Psoas muscle (tissue), 8 donors: Measurements from ENCODE around the gene KIAA0319L. TPM values are rescaled to one million over a fixed set of nuclear protein-coding genes. Genes with fewer than 3 reads are reported as not detected.

Source experiments
- ATAC-seq, 4 donors: fragments of 200-7000 bp; cut with Tn5 transposase; one replicate each; pipeline ENCODE4 v1.9.1; 2020; ENCODE audit warnings: moderate library complexity in 3 of 4, mild to moderate bottlenecking in 2 of 4
- DNase-seq, 2 donors: peaks; one replicate each; pipeline ENCODE4 v3.0.0-alpha.2; 2020
- H3K27ac ChIP-seq: fragments of 200-600 bp; one replicate; pipeline ENCODE4 v1.8.0; 2022
- H3K27me3 ChIP-seq, 3 donors: fragments of 200-600 bp in 1 of 3; one replicate each; pipeline versions ENCODE4 v1.6.1 to v1.8.0; 2013 to 2022; ENCODE audit warnings: low read length in 2 of 3, mild to moderate bottlenecking in 2 of 3, moderate library complexity in 1 of 3; ENCODE audit not compliant: insufficient read depth in 3 of 3
- H3K36me3 ChIP-seq, 2 donors: fragments of 200-600 bp in 1 of 2; one replicate each; pipeline versions ENCODE4 v1.6.1 to v1.8.0; 2013 to 2022; ENCODE audit warnings: low read depth in 1 of 2, mild to moderate bottlenecking in 1 of 2, moderate library complexity in 1 of 2; ENCODE audit not compliant: insufficient read depth in 1 of 2
- H3K4me1 ChIP-seq: fragments of 200-600 bp; one replicate; pipeline ENCODE4 v1.8.0; 2022
- H3K4me3 ChIP-seq: fragments of 200-600 bp; one replicate; pipeline ENCODE4 v1.8.0; 2022; ENCODE audit warnings: mild to moderate bottlenecking
- H3K9me3 ChIP-seq: fragments of 200-600 bp; one replicate; pipeline ENCODE4 v1.8.0; 2022
- CTCF ChIP-seq: fragments of 200-600 bp; IDR thresholded peaks from one replicate; pipeline ENCODE4 v1.8.0; 2022; ENCODE audit warnings: antibody characterized with exemption
- WGBS, 3 donors: extraction: QIAGEN DNeasy Blood & Tissue Kit; methylation state at CpG; one replicate each; pipeline versions ENCODE4 v1.1.6 to v1.1.7; 2013; 5-methylcytosine and 5-hydroxymethylcytosine counted together
- intact Hi-C, 2 donors: fragments of 100-400 bp; cut with DNase I; formaldehyde crosslinking; loops; one replicate each; pipeline versions ENCODE4 v1.11.0 to v1.14.2; 2022
- polyA plus RNA-seq, 3 donors: library from polyadenylated mRNA; stranded (reverse); fragments of 200-250 nt; gene quantifications; one replicate each; pipeline ENCODE4 v1.2.3, GENCODE V29; 2013
- total RNA-seq, 4 donors: library from RNA; stranded (reverse); fragmentation: NEBNext Ultra II Directional in 2 of 4; extraction: Animal tissue kit (Norgen Biotek cat#: 25700) in 2 of 4; gene quantifications; one replicate each; pipeline versions ENCODE4 v1.2.1 to v1.2.4, GENCODE V29; 2021 to 2023
- donor health status: healthy with polysubstance abuse.
- donor health status: DM: no; HTN: no; CAD: no; lungs with moderate emphysema.
- donor health status: Bipolar disorder and iron deficiency.
- donor health status: healthy.
- donor health status: DM: yes; HTN: yes; CAD: no.
- donor health status: DM: no; HTN: no; CAD: no.
- donor health status: DM: no; HTN: no; CAD: no.
- donor health status: DM: yes; HTN: yes; CAD: no.

KIAA0319L gene
- total and polyA plus RNA-seq, 7 donors, result 18.0 to 46.9 (median 35.7) TPM

GRCh38 chr1:35486858-35487408 lies 70.3 kb downstream of the KIAA0319L start:
- Histone ChIP-seq H3K4me1 (no peaks in the 10 kb centered on the region), H3K9me3 (no peaks in the 10 kb centered on the region), H3K27me3 (no peaks in the 10 kb centered on the region), H3K36me3 (no peaks in the 10 kb centered on the region), H3K4me3 (no peak overlapping the region), H3K27ac (no peak overlapping the region)
- 97% methylated on average over 3 of the region's 3 CpGs for WGBS, 3 donors
- ATAC-seq (no peak), DNase-seq (no peak)
- intact Hi-C loops, result no loop called here
- TF ChIP-seq CTCF, result no peak

GRCh38 chr1:35481229-35481628 lies 76.0 kb downstream of the KIAA0319L start:
- TF ChIP-seq CTCF, result no peak
- Histone ChIP-seq H3K27ac (no peak overlapping the region), H3K36me3 (peaks cover 0 to 22% of the 10 kb centered on the region in 2 donors), H3K4me3 (no peak overlapping the region), H3K4me1 (no peaks in the 10 kb centered on the region), H3K9me3 (no peaks in the 10 kb centered on the region), H3K27me3 (no peaks in the 10 kb centered on the region)
- intact Hi-C loops, result no loop called here
- WGBS, 3 donors, result 94 to 99% (median 97%) methylated on average over 2 of the region's 2 CpGs
- ATAC-seq (no peak), DNase-seq (no peak)

- no peak overlapping the region for H3K27ac ChIP-seq
- DNase-seq, result no peak
- H3K9me3 ChIP-seq, result no peaks in the 10 kb centered on the region
- ATAC-seq, result no peak
- WGBS, 3 donors, result 98 to 99% (median 98%) methylated on average over 2 of the region's 2 CpGs
- intact Hi-C loops, result no loop called here
- H3K36me3 ChIP-seq, result peaks cover 3 to 49% of the 10 kb centered on the region in 2 donors
- TF ChIP-seq CTCF, result no peak
- H3K27me3 ChIP-seq, result no peaks in the 10 kb centered on the region
- H3K4me3 ChIP-seq, result no peak overlapping the region
- H3K4me1 ChIP-seq, result no peaks in the 10 kb centered on the region
These were observed 79.3 kb downstream of the KIAA0319L start for GRCh38 chr1:35477870-35478269.

- DNase-seq (no peak), ATAC-seq (no peak)
- Histone ChIP-seq H3K27me3 (no peaks in the 10 kb centered on the region), H3K9me3 (no peaks in the 10 kb centered on the region), H3K36me3 (peaks cover 3 to 67% of the 10 kb centered on the region in 2 donors), H3K4me1 (no peaks in the 10 kb centered on the region), H3K4me3 (no peak overlapping the region), H3K27ac (no peak overlapping the region)
- no peak for TF ChIP-seq CTCF
- WGBS, 3 donors, result 79 to 83% (median 83%) methylated on average over 6 of the region's 6 CpGs
- intact Hi-C loops, result no loop called here
These were observed 81.1 kb downstream of the KIAA0319L start for GRCh38 chr1:35475856-35476674.
